H1 (cell line): ENCODE measurements around the gene CROCC2. TPM values are rescaled to one million over a fixed set of nuclear protein-coding genes. Genes with fewer than 3 reads are reported as not detected.

ENCODE experiments used
- E2F6 ChIP-seq: IDR thresholded peaks from 2 replicates; pipeline ENCODE4 v1.6.1; 2012; ENCODE audit warnings: inconsistent platforms
- EGR1 ChIP-seq: IDR thresholded peaks from 2 replicates; pipeline ENCODE4 v1.6.1; 2011; ENCODE audit warnings: low read depth, low read length, borderline replicate concordance
- GABPA ChIP-seq: IDR thresholded peaks from 2 replicates; pipeline ENCODE4 v1.6.1; 2011; ENCODE audit warnings: mild to moderate bottlenecking, low read length, moderate library complexity, borderline replicate concordance; ENCODE audit not compliant: insufficient read depth
- POLR2AphosphoS5 ChIP-seq: IDR thresholded peaks from 2 replicates; pipeline ENCODE4 v1.6.1; 2011; ENCODE audit warnings: low read depth, low read length
- RAD21 ChIP-seq, 2 experiments: IDR thresholded peaks in 1 of 2; conservative IDR thresholded peaks in 1 of 2; 2 replicates each; pipeline ENCODE4 v1.6.1; 2011; ENCODE audit warnings: low read depth in 2 of 2, low read length in 2 of 2, improper control_type of control experiment in 1 of 2, inconsistent platforms in 1 of 2, mild to moderate bottlenecking in 1 of 2, moderate library complexity in 1 of 2
- RNF2 ChIP-seq: fragments of 200-900, 300-1000 bp; sonication (generic); IDR thresholded peaks from 2 replicates; pipeline ENCODE4 v1.7.1; 2016; ENCODE audit warnings: borderline replicate concordance, low read depth, mild to moderate bottlenecking, antibody characterized with exemption, low read length; ENCODE audit not compliant: poor library complexity, severe bottlenecking; ENCODE audit errors: missing control alignments
- SIN3A ChIP-seq, 2 experiments: IDR thresholded peaks in 1 of 2; conservative IDR thresholded peaks in 1 of 2; 2 replicates each; pipeline ENCODE4 v1.6.1; 2011 to 2012; ENCODE audit warnings: low read length in 2 of 2, improper control_type of control experiment in 1 of 2, low read depth in 1 of 2, mild to moderate bottlenecking in 1 of 2
- SP2 ChIP-seq: IDR thresholded peaks from 2 replicates; pipeline ENCODE4 v1.6.1; 2012; ENCODE audit warnings: mild to moderate bottlenecking, low read length, inconsistent platforms
- polyA plus RNA-seq, 7 experiments: library from polyadenylated mRNA; depleted of rRNA in 3 of 7; stranded (reverse) in 5 of 7; unstranded in 2 of 7; fragments of >200 nt in 5 of 7; fragments of 200-250 nt in 2 of 7; gene quantifications; 1 replicate in 5 of 7; 2 replicates in 1 of 7; 4 replicates in 1 of 7; pipeline versions ENCODE4 v1.2.1 to v1.2.3, GENCODE V29; 2011 to 2013; ENCODE audit warnings: missing spikeins in 2 of 7, mixed read lengths in 2 of 7
- total RNA-seq: library from RNA; stranded (reverse); fragmentation: NEBNext Ultra II Directional; extraction: Animal tissue kit (Norgen Biotek cat#: 25700); gene quantifications from 2 replicates; pipeline ENCODE4 v1.2.1, GENCODE V29; 2021

Gene CROCC2
- total and polyA plus RNA-seq, 2 of the 8 experiments (the other 6 are each of a cell fraction or from before 2014, with no cell fraction given): not detected

DNA sequence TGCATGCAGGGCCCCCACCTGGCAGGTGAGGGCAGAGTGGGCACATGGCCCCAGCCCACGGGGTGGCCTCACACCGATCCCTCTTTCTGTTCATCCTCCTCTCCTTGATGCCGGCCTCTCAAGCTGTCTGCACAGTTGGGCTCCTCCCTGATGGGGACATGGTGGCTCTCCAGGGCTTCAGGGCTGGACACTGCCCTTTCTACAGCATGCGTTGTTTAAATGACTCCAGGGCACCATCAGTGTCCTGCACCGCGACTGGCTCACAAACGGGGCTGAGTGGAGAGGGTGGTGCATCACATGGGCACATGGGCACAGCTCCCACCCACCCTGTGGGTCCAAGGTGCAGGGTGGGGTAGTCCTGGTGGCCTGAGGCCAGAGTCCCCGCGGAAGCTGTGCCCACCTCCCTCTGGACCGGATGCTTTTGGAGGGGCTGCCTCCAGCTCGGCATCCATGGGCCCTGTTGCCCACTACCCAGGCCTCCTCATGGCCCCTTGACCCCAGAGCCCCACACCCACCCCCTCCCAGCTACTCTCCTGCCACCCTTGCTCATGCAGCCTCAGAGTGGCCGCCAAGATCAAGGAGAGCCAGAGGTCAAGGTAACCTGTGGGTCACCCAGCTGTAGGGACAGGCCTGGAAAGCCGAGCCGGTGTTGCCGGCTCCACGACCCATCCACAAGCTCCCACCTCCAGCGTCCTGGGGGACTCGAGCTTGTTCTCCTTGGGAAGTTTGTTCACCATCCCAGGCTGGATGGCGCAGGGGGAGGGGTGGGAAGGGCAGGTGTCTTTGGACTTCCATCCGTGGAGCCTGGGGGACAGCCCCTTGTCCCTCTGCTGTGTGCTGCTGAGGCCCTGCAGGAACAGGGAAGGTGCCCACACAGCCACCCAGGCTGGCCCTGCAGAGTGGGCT, 80.0 kb downstream of the CROCC2 start (continued):
- no peak for TF ChIP-seq GABPA
- no peak for TF ChIP-seq SIN3A (conservative IDR thresholded peaks at IDR 0.05 in 1 of 2, IDR thresholded peaks at IDR 0.05 in 1 of 2; ENCODE audit: low read depth in 1 of 2, low read length in 2 of 2)
- no peak for TF ChIP-seq E2F6
- no peak for TF ChIP-seq POLR2AphosphoS5
- TF ChIP-seq SP2: no peak
- no peak for TF ChIP-seq EGR1
- no peak for TF ChIP-seq RAD21 (IDR thresholded peaks at IDR 0.05 in 1 of 2, conservative IDR thresholded peaks at IDR 0.05 in 1 of 2; ENCODE audit: low read depth in 2 of 2, low read length in 2 of 2)
- TF ChIP-seq RNF2: no peak
